Measurements from ENCODE around the gene XRCC5. TPM values are rescaled to one million over a fixed set of nuclear protein-coding genes. Genes with fewer than 3 reads are reported as not detected.

Gene XRCC5
- total RNA-seq, 1 donor from 2014 or later, result 524 TPM

DNA sequence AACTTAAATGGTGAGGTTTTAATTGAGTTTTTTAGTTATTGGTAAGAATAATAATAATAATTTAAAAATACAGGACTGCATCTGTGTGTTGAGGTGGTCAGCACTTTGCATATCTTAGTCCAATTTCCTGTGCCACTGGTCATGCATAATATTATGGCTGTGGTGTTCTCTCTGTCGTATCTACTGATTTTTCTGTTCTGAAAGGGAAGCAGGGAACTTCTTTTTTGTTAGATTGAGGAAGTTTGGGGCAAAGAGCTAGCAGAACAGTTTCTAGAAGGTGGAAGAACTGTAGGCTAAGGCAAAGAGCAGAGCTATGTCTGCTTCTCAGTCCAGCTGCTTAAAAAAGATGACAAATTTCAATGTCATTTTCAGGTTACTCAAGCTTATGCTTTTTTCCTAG lies 74.3 kb downstream of the XRCC5 start:
- no peaks in the 10 kb centered on the region for H3K9me3 Mint-ChIP-seq
- no peaks in the 10 kb centered on the region for H3K27me3 Mint-ChIP-seq (ENCODE audit: low read depth)
- DNase-seq (ENCODE audit: low read depth, low spot score), result no peak
- no peak overlapping the region for H3K27ac Mint-ChIP-seq (ENCODE audit: unreplicated experiment)
- peaks cover 59% of the 10 kb centered on the region for H3K4me1 Mint-ChIP-seq
- TF ChIP-seq, protein P1, sequence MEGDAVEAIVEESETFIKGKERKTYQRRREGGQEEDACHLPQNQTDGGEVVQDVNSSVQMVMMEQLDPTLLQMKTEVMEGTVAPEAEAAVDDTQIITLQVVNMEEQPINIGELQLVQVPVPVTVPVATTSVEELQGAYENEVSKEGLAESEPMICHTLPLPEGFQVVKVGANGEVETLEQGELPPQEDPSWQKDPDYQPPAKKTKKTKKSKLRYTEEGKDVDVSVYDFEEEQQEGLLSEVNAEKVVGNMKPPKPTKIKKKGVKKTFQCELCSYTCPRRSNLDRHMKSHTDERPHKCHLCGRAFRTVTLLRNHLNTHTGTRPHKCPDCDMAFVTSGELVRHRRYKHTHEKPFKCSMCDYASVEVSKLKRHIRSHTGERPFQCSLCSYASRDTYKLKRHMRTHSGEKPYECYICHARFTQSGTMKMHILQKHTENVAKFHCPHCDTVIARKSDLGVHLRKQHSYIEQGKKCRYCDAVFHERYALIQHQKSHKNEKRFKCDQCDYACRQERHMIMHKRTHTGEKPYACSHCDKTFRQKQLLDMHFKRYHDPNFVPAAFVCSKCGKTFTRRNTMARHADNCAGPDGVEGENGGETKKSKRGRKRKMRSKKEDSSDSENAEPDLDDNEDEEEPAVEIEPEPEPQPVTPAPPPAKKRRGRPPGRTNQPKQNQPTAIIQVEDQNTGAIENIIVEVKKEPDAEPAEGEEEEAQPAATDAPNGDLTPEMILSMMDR (conservative IDR thresholded peaks at IDR 0.05), result no peak
- peaks cover 18% of the 10 kb centered on the region for H3K36me3 Mint-ChIP-seq (ENCODE audit: low read depth)
- H3K4me3 Mint-ChIP-seq, result no peak overlapping the region

DNA sequence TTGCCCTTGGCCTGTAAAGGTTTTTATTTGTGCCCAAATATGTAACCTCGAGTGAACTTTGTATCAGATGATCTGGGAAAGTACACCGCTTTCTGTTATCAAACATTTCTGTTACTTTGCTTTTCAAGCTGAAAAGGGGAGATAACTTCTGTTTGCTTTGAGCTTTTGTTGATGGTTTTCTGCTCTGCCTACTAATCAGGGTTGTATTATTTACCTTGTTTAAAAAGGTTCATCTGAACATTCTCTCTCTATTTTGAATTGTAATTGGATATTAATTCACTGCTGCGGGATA lies 79.4 kb downstream of the XRCC5 start:
- no peaks in the 10 kb centered on the region for H3K9me3 Mint-ChIP-seq
- no peaks in the 10 kb centered on the region for H3K27me3 Mint-ChIP-seq (ENCODE audit: low read depth)
- H3K36me3 Mint-ChIP-seq (ENCODE audit: low read depth), result peaks cover 6% of the 10 kb centered on the region
- DNase-seq (ENCODE audit: low read depth, low spot score), result no peak
- H3K27ac Mint-ChIP-seq (ENCODE audit: unreplicated experiment), result no peak overlapping the region
- H3K4me1 Mint-ChIP-seq, result peaks cover 35% of the 10 kb centered on the region
- no peak overlapping the region for H3K4me3 Mint-ChIP-seq
- TF ChIP-seq, protein P1 (conservative IDR thresholded peaks at IDR 0.05), result no peak

DNA sequence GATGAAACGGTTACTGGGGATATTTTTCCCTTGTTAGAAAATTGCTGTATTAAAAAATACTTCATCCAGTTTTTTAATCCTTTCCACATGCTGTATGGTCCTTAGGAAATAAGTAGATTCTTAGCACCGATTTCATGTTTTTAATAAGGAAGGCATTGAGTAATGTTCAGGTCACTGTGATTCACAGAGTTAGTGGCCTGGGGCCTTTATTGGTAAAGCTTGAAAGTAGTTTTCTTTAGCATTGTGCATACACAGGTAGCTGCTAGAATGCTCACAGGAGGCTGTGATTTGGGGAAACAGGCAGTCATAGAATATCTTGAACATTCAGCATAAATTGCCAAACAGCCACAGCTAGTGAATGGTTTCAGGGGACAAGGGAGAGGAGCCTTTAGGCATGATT lies 79.8 kb downstream of the XRCC5 start:
- H3K9me3 Mint-ChIP-seq, result no peaks in the 10 kb centered on the region
- no peak overlapping the region for H3K4me3 Mint-ChIP-seq
- TF ChIP-seq, protein P1 (conservative IDR thresholded peaks at IDR 0.05), result no peak
- peaks cover 33% of the 10 kb centered on the region for H3K4me1 Mint-ChIP-seq
- no peaks in the 10 kb centered on the region for H3K27me3 Mint-ChIP-seq (ENCODE audit: low read depth)
- DNase-seq (ENCODE audit: low read depth, low spot score), result no peak
- H3K36me3 Mint-ChIP-seq (ENCODE audit: low read depth), result peaks cover 8% of the 10 kb centered on the region
- no peak overlapping the region for H3K27ac Mint-ChIP-seq (ENCODE audit: unreplicated experiment)

DNA sequence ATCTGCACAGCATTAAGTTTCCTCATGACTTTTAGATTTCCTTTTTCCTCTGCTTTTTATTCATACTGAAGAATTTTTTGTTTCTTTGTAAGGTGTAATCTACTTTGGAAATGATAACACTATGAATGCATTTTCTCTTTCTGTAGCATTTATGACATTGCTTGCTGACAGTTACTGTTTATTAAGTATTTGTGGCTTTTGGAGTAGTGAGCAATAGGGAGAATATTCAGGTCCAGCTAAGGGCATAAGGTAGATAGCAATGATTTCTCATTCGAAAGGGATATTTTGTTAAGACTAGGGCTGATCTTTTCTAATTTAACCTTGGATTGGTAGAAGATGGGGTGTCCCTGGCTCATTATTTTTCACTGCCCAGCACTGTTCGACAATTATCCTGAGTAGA lies 80.3 kb downstream of the XRCC5 start:
- Mint-ChIP-seq H3K36me3 (ENCODE audit: low read depth) (peaks cover 11% of the 10 kb centered on the region), H3K27ac (ENCODE audit: unreplicated experiment) (no peak overlapping the region), H3K4me1 (peaks cover 33% of the 10 kb centered on the region), H3K4me3 (no peak overlapping the region), H3K27me3 (ENCODE audit: low read depth) (no peaks in the 10 kb centered on the region), H3K9me3 (no peaks in the 10 kb centered on the region)
- TF ChIP-seq, protein P1 (conservative IDR thresholded peaks at IDR 0.05), result no peak
- no peak for DNase-seq (ENCODE audit: low read depth, low spot score)

DNA sequence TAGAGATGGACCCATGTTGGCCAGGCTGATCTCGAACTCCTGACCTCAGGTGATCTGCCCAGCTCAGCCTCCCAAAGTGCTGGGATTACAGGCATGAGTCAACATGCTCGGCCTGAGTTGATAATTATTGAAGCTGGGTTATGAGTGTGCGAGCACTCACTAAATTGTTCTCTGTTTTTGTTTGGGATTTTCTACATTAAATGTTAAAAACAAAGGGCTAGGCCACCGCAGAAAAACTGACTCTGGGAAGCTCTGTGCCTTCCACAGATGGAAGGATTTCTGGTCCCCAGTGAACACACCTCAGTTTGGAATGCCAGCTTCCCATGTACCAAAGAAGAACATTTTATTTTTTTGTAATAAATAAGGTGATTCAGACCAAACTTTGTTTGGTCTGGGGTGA lies 83.0 kb downstream of the XRCC5 start:
- H3K27ac Mint-ChIP-seq (ENCODE audit: unreplicated experiment), result no peak overlapping the region
- TF ChIP-seq, protein P1 (conservative IDR thresholded peaks at IDR 0.05), result no peak
- peaks cover 21% of the 10 kb centered on the region for H3K4me1 Mint-ChIP-seq
- no peak overlapping the region for H3K4me3 Mint-ChIP-seq
- H3K27me3 Mint-ChIP-seq (ENCODE audit: low read depth), result no peaks in the 10 kb centered on the region
- H3K36me3 Mint-ChIP-seq (ENCODE audit: low read depth), result peaks cover 19% of the 10 kb centered on the region
- no peak for DNase-seq (ENCODE audit: low read depth, low spot score)
- H3K9me3 Mint-ChIP-seq, result no peaks in the 10 kb centered on the region

DNA sequence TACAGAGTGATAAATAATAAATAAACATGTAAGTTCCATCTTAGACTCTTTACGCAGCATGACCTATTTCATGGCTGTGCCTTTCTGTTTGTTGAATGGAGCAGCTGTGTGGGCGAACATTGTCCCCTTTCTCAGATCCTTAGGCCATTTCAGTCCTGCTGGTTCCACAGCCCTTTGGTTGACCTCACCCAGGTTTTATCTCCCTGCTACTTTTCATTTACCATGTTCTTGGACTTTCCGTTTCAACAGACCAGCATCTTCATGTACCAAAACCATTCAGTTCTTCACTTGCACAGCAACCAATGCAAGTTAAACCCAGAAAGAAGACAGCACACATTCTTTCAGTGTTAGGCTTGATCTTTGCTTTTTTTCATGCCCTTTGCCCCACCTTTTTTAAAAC lies 83.8 kb downstream of the XRCC5 start:
- DNase-seq (ENCODE audit: low read depth, low spot score), result no peak
- Mint-ChIP-seq H3K27me3 (ENCODE audit: low read depth) (no peaks in the 10 kb centered on the region), H3K36me3 (ENCODE audit: low read depth) (peaks cover 22% of the 10 kb centered on the region), H3K4me1 (peaks cover 13% of the 10 kb centered on the region), H3K4me3 (no peak overlapping the region), H3K27ac (ENCODE audit: unreplicated experiment) (no peak overlapping the region), H3K9me3 (no peaks in the 10 kb centered on the region)
- TF ChIP-seq, protein P1 (conservative IDR thresholded peaks at IDR 0.05), result no peak
